Measurements from ENCODE around the gene BZW2.
A peak's percentile ranks its signal among the peaks of the same experiment; 100 is the strongest.

Gene BZW2

GRCh38 chr7:16645593-16646471 is at the start of gene BZW2, which contains the start of gene ANKMY2:
TSS of gene BZW2 (plus strand) at chr7:16646181. CDS start at chr7:16665444, 19,263 bp downstream.
TSS of gene ANKMY2 (minus strand) at chr7:16645754. CDS start at chr7:16645573, 181 bp downstream.
- DNase-seq (ENCODE audit: low read depth): peak; percentile 87

GRCh38 chr7:16598015-16598414 is 48.0 kb upstream of the BZW2 start:
- DNase-seq (ENCODE audit: low read depth): no peak

- DNase-seq (ENCODE audit: low read depth): no peak
Observed at GRCh38 chr7:16599860-16600259, 46.1 kb upstream of the BZW2 start.

GRCh38 chr7:16603633-16604032 is 42.3 kb upstream of the BZW2 start:
- no peak for DNase-seq (ENCODE audit: low read depth)

- no peak for DNase-seq (ENCODE audit: low read depth)
Observed at GRCh38 chr7:16604054-16604453, 41.9 kb upstream of the BZW2 start.

GRCh38 chr7:16606704-16607103 is 39.3 kb upstream of the BZW2 start:
- DNase-seq (ENCODE audit: low read depth): no peak

- DNase-seq (ENCODE audit: low read depth): no peak
Observed at GRCh38 chr7:16609842-16610450, 36.0 kb upstream of the BZW2 start.

- no peak for DNase-seq (ENCODE audit: low read depth)
Observed at GRCh38 chr7:16611711-16612110, 34.3 kb upstream of the BZW2 start.

- DNase-seq (ENCODE audit: low read depth): no peak
Observed at GRCh38 chr7:16615228-16615627, 30.8 kb upstream of the BZW2 start.

GRCh38 chr7:16616122-16616521 is 29.9 kb upstream of the BZW2 start:
- DNase-seq (ENCODE audit: low read depth): no peak

- DNase-seq (ENCODE audit: low read depth): no peak
Observed at GRCh38 chr7:16616542-16616941, 29.4 kb upstream of the BZW2 start.

GRCh38 chr7:16619979-16620408 is 26.0 kb upstream of the BZW2 start:
- peak; percentile 10 for DNase-seq (ENCODE audit: low read depth)

GRCh38 chr7:16626388-16626787 is 19.6 kb upstream of the BZW2 start:
- no peak for DNase-seq (ENCODE audit: low read depth)

GRCh38 chr7:16627236-16627635 is 18.7 kb upstream of the BZW2 start:
- no peak for DNase-seq (ENCODE audit: low read depth)

- DNase-seq (ENCODE audit: low read depth): no peak
Observed at GRCh38 chr7:16630654-16631053, 15.3 kb upstream of the BZW2 start.

GRCh38 chr7:16634271-16634738 is 11.7 kb upstream of the BZW2 start:
- no peak for DNase-seq (ENCODE audit: low read depth)

- DNase-seq (ENCODE audit: low read depth): no peak
Observed at GRCh38 chr7:16636555-16637101, 9.4 kb upstream of the BZW2 start.

GRCh38 chr7:16637379-16637778 is 8.6 kb upstream of the BZW2 start:
- DNase-seq (ENCODE audit: low read depth): no peak

GRCh38 chr7:16638282-16639280 is 7.4 kb upstream of the BZW2 start:
- DNase-seq (ENCODE audit: low read depth): no peak

GRCh38 chr7:16644157-16644556 is 1.8 kb upstream of the BZW2 start:
- DNase-seq (ENCODE audit: low read depth): no peak

Data from activated T-cell treated with anti-CD3 and anti-CD28 coated beads for 24 hours (primary cell).